ENCODE data around the gene CNNM3.
A peak's percentile ranks its signal among the peaks of the same experiment; 100 is the strongest.
"Not testable (repeated sequence)": the region's sequence is repeated elsewhere in the genome, so short reads cannot be mapped to it uniquely, and the experiment has no call there.

The CNNM3 gene

DNA sequence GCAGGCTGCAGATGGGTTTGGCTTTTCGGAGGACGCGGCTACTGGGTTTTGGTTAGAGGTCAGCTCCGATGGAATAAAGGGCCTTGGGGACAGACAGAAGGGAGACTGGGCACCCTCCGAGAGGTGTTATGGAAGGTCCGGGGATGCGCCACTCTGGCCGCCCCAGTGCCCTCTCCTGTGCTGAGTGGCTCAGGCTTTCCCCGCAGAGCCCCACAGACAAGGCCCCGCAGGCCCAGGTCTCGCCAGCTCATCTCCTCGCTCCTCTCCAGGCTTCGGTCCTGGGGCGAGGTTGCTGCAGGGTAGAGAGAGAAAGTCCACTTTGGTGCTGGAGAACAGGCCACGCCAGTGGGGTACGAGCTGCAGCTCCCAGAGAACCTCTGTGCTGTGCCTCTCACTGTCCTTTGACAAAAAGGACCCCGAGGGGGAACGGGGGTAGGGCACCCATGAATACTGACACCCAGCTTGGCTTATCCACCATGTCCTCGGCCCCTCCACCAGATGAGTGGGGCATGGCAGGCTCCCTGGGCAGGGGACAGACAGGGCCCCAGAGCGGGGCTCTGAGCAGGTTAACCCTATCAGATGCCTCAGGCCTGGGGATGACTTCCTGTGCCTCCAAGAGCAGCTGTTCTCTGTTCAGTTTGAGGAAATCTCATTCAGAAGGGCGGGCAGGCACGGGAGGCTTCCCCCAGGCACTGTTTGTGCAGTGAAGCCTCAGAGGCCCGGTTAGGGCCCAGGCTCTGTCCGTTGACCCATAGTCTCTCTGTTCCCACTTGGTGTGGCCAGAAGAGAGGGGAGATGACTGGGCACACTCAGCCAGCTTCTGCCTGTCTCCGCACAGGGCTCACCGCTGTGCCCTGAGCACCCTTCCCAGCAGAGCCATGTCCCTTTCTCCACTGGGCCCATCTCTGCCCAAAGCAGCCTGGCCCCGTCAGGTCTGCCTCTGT lies 15.7 kb upstream of the CNNM3 start:
- DNase-seq = no peak

DNA sequence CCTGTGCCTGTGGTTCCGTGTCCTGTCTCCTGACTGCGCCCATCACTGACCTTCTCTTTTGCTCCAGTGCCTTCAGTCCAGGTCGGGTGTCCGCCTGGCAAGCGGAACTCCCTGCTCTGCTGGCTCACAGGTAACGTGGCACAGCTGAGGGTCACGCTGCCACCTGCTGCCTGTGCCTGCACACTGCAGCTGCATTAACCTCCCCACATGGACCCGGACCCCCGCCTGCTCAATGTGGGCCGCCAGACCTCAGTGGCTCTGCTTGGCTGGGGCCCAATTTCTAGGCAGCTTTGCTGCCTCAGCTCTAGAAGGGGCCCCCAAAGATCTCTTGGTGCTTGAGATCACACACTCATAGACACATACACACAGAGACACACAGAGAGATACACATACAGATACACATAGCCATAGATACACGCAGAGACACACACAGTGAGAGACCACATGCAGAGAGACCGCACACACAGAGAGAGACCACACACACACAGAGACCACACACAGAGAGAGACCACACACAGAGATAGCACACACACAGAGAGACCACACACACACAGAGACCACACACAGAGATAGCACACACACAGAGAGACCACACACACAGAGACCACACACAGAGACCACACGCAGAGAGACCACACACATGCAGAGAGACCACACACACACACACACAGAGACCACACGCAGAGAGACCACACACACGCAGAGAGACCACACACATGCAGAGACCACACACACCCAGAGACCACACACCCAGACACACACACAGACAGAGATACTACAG lies 14.9 kb upstream of the CNNM3 start:
- DNase-seq = peak; percentile 32

DNA sequence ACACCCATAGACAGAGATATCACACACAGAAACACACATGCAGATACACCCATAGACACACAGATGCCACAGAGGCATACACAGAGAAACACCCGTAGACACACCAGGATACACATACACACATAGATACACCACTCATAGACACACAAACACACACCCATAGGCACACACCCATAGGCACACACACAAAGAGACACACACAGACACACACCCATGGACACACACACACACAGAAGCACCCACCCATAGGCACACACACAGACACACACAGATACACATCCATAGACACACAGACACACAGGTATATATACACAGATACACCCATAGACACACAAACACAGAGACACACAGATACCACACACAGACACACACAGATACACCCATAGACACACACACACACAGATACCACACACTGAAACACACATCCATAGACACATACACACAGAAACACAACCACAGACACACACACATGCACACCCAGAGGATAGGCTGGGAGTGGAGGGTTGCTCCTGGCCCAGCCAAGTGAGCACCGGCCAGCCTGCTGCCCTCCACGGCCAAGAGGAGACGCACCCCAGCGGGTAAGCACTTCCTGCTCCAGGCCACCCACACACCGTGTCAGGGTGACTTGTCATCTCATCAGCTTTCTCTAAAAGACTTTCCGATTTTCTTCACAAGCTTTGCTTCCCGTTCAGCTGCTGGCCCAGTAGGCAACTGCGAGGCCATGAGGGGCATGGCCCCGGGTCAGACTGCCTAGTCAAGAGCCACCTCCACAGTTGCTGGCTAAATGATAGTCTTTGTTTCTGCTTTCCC lies 14.1 kb upstream of the CNNM3 start:
- no peak for DNase-seq

DNA sequence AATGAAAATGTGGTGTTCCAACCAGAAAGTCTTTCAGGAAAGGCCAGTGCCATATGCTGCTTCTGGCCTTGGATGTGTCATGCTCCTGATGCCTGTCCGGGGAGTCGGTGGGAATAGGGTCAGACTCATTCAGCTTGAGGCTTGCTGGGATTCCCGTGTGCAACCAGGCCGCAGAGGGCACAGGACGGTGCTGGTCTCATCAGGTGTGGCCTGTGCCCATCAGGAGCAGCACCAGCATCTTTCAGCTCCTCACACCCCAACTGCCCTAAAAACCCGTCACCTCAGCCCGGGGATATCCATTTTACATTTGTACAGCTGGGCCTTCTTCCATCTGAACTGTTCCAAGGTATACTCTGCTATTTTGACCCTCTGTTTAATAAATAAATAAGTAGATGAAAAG lies 13.3 kb upstream of the CNNM3 start:
- no peak for DNase-seq

DNA sequence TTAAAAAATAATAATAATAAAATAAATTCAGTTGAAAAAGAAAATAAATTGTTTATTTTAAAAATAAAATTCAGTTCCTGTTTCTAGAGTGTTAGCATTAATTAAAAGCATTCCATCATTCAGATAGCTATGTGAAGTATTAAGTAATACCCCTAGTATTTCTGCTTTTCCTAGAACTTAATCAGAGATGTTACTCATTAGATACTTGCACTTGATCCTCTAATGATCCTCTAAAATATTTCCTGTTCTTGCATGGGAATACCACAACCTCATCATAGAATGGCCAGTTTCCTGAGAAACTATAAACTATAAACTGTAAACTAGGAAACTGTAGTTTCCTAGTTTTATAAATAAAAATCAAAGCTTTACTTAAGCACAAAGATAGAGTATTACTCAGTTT lies 11.1 kb upstream of the CNNM3 start:
- DNase-seq = no peak

DNA sequence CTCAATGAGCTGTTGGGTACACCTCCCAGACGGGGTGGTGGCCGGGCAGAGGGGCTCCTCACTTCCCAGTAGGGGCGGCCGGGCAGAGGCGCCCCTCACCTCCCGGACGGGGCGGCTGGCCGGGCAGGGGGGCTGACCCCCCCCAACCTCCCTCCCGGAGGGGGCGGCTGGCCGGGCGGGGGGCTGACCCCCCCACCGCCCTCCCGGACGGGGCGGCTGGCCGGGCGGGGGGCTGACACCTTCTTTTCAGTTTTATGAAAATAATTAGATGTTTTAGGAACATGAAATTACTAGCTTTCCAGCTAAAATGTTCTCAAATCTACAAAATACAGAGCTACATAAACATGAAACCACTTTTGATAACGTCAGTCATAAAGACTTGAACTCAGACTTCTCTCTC lies 10.1 kb upstream of the CNNM3 start:
- DNase-seq = not testable (repeated sequence)

DNA sequence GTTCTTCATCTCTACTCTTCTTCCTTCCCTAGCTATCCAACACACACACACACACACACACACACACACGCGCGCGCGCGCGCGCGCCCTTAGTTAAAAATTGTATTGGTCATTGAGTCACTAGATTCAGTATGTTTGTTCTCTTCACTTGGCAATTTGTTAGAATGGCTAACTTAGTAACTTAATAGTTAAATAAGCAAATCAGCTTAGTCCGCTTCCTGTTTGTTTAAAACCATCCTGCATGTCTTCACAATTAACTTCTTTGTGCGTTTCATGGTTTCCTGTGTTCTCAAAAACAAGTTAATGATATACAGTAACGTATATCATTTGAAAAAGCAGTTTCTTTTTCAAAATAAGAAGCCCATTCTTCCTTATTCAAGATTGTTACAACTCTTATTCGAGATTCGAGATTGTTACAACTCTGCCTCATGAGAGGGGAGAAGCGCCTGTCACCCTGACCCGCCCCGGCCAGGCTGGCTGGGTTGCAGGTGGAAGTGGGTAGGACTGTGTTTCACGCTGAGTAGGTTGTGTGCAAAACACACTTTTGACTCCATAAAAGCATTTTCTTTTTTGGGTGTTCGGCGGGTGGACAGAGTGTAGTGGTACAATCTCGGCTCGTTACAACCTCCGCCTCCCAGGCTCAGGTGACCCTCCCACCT lies 9.5 kb upstream of the CNNM3 start:
- no peak for DNase-seq

DNA sequence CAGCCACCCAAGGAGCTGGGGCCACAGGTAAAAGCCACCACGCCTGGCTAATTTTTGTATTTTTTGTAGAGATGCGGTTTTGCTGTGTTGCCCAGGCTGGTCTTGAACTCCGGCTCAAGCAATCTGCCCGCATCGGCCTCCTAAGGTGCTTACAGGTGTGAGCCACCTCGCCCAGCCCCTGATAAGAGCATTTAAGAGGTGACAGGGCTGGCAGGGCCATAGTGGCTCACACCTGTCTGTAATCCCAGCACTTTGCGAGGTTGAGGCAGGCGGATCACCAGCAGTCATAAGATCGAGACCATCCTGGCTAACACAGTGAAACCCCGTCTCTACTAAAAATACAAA lies 9.0 kb upstream of the CNNM3 start:
- no peak for DNase-seq

DNA sequence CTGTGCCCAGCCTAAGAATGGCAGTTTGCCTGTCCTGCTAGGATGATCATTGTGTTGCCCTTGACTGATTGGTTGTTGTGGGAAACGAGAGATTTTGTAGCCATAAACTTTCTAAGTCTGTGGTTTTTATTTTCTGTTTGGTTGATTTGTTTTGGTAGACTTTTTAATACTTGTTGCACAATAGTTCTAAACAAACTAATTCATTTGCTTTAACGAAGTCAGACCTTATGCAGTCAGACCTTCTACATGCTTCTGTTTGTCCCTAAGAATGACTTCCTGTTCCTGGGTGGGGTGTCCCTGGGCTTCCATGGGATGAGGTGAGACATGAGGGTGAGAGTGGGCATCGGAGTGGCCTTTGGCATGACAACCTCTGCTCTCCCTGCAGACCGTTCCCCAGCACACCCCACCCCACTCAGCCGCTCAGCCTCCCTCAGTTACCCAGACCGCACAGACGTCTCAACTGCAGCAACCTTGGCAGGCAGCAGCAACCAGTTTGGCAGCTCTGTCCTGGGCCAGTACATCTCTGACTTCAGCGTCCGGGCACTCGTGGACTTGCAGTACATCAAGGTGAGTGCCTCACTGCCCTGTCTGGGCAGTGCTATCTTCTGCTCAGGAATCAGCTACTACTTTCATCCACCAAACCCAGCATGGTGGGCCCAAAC lies 7.8 kb upstream of the CNNM3 start:
- no peak for DNase-seq

DNA sequence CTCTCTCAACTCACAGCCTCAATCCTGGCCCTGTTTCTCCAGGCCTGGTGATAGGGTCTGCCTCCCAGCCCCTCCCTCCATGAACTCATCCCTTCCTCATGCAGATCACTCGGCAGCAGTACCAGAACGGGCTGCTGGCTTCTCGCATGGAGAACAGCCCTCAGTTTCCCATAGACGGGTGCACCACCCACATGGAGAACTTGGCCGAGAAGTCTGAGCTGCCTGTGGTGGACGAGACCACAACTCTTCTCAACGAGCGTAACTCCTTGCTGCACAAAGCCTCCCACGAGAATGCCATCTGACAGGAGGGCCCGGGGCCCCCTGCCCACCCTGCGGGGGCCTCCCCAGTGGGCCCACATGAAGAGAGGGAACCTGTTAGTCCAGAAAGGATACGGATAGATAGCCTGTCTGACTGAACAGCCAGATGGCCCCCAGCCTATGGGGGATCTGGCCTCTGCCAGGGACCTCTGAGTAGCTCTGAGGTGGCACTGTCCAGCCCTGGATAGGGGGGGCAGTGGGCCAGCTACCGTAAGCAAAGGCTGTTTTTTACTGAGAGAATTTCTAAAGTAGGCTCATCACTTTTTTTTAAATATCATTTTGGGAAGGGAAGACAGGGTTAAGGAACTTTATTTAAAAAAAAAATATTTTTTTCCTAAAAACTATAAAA lies 6.7 kb upstream of the CNNM3 start:
- DNase-seq = no peak

DNA sequence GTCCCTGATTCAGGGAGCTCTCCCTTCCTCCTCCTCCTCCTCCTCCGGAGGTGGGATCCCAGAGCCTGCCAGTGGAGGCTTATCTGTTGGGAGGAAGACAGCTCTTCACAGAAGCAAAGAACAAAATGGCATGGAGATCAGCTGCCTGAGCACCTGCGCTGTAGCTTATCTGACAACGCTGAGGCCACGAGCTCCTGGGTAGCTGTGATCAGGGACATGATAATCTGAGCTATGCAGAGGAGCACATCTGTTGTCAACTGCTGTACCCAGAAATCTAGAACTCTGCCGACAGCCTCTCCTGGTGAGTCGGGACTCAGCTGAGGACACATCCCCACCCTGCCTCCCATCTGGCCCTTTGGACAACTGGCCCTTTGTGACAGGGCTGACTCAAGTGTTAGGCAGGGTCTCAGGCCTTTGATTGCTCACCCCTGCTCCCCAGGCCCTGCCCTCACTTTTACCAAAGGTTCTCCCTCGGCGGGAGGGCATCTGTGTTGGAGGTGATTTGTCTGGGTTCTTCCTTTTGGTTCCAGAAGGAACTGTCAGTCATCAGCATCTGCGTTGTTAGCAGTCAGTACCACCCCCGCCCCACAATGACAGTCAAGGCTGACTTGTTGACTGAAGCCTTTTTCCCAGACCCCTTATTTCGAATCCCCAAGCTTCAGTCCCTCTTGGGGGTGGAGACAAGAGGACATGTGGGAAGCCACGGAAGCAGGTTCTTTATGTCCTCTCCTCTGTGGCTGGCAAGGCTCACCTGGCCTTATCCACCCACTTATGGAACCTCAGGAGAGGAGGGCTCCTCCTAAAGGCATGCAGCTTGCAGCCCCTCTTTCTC lies 5.9 kb upstream of the CNNM3 start:
- no peak for DNase-seq

DNA sequence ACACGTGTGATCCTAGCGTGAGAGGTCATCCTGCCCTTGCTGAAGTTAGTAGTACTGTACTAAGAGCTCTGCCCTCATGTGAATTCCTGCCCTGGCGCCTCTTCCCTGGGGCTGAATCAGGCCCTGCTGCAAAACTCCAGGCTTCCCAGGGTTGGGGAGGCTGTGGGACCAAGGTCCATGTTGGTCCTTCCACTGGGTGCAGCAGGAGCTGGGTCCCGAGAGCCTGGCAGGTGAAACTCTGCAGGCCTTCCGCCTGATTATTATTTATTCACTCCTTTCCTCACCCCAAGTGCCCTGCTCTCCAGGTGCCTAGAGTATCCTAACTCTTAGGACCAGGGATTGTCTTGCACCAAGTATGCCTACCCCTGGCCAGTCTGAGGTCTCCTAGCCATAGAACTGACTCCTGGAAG lies 5.3 kb upstream of the CNNM3 start:
- DNase-seq = no peak

DNA sequence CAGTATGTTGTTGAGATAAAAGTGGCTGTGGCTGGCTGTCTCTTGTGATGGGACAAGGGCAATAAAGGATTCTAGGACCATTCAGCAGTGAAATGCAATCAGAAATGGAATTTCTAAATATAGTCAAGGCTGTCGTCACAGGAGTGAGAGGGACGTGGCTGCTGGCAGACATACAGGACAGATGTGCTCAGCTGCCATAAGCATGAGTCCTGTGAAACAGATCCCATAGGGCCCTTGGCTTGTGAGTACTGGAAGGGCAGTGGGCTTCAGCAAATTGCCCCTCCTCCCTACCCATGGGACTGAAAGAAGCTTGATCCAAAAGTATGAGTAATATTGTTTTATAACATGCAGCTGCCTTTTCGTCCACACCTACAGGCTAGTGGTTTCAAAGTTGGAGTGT lies 4.2 kb upstream of the CNNM3 start:
- DNase-seq = no peak

DNA sequence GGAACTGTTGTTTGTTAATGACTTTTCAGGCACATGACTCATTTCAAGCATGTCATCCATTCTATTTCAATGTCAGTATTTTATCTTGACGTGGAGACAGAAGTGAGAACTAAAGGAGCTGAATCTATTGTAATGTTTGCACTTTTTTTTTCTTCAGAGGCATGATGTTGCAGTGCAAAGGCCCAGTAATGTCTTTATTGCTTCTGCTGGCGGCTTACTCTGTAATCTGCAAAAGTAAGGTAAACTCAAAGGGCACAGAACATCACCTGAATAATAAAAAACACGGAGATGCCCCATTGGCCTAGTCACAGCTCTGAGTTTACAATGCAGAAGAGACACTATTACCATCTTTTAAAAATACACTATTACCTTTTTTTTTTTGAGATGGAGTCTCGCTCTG lies 2.4 kb upstream of the CNNM3 start:
- DNase-seq = no peak

DNA sequence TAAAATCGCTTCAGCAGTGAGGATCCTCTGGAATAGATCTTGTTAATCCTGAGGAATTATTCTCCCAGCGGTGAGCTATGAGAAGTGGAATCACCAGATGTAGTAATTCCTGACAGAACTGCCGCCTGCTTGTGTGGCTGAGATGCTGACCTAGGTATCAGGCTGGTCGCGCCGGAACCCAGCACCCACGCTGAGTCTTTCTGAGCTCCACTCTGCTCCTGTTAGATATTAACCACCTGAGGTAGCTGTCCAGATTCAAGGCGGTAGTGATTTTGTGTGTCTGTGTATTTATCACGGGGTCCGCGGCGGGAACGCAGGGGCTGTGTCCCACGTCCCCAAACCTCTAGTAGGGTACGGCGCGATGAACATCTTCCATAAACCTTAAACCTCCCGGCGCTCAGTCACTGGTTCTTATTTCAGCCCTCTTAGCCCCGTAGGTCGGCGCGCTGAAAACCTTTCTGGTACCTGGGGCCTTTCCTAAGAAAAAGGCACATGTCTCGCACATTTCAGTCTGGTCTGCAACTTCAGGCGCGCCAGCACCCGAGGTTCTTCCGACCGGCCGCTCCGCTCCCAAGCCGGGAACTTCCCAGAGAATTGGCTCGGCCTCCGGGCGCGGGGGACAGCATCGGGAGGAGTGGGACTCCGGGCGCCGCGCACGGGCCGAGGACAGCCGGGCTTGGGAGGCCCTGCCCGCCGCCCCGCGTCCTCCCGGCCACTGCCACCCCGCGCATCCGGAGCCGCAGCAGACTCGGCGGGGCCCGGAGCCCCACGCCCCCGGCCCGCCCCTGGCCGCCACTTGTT lies 542 bp upstream of the CNNM3 start:
- DNase-seq = no peak

DNA sequence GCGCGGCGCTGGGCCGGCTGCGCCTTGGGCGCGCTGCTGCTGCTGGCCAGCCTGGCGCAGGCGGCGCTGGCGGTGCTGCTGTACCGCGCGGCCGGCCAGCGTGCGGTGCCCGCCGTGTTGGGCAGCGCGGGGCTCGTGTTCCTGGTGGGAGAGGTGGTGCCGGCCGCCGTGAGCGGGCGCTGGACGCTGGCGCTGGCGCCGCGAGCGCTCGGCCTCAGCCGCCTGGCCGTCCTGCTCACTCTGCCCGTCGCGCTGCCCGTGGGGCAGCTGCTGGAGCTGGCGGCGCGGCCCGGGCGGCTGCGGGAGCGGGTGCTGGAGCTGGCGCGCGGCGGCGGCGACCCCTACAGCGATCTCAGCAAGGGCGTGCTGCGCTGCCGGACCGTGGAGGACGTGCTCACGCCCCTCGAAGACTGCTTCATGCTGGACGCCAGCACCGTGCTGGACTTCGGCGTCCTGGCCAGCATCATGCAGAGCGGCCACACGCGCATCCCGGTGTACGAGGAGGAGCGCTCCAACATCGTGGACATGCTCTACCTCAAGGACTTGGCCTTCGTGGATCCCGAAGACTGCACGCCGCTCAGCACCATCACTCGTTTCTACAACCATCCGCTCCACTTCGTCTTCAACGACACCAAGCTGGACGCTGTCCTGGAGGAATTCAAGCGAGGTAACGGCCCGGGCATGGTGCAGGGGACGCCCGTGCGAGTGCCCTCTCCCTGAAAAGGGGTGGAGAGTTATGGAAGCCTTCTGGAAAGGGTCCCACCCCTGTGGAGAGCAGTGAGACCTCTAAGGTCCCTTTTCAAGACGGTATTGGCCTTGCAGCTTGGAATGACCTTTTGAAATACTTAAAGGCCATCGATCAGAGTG lies 1.0 kb downstream of the CNNM3 start:
- no peak for DNase-seq

DNA sequence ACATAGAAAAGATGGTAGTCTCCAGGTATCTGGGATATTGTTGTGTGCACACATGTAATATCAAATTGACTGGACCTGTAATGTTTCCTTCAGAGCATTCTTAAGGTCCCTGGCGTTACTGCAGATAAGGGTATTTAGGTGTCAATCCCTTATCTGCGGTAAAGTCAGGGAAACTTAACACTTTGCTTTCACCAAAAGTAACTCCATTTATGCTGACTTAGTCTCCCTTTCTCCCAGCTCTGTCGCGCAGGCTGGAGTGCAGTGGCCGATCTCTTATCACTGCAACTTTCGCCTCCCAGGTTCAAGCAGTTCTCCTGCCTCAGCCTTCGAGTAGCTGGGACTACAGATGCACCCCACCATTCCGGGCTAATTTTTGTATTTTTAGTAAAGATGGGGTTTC lies 1.8 kb downstream of the CNNM3 start:
- DNase-seq = no peak

DNA sequence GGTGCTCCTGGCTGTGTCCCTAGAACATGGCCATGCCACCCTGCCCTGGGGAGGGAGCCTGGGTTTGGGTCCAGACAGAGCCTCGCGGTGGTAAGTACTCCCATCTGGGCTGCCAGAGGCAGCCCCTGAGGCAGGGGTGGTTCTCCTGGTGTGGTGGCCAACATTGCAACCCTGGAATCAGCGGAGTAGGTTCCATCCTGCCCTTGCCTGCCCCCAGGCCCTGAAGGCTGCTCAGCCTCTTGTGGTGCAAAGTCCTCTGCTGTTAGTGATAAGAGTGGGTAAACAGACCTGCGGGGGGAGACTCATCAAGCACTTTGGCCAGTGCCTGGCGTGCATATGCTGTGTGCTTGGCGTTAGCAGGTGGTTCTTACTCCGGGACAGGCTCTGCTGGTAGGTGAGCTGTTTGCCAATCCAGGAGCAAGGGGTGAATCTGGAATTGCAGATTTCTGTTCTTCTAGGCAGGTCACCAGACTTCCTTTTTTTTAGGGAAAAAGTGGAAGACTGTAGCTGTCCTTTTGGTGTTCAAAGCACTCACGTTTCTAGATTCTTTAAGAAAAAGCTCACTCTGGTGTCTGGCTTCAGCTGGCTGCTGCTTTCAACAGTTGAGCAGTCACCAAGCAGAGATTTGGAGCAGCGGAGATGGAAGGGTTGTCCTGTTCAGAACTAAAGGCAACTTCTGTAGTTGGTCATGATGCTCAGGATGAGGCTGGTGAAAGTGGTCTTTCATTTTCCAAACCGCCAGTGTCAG lies 3.2 kb downstream of the CNNM3 start:
- no peak for DNase-seq

Measured in NCI-H2171 (cell line).